HCT116 (cell line): ENCODE data around the gene ABCC10. TPM values are rescaled to one million over a fixed set of nuclear protein-coding genes. Genes with fewer than 3 reads are reported as not detected.
"Not testable (repeated sequence)": the region's sequence is repeated elsewhere in the genome, so short reads cannot be mapped to it uniquely, and the experiment has no call there.

Experiments used
- ATAC-seq: fragments of 200-7000 bp; cut with Tn5 transposase; 2 replicates; pipeline ENCODE4 v1.9.1; 2020; ENCODE audit warnings: mild to moderate bottlenecking, moderate library complexity
- BruUV-seq: library from RNA; stranded (reverse); fragments of 400-500 nt; replicated peaks from 2 replicates; lab custom pipeline; 2021; lab: Mats Ljungman, UMichigan
- CTCF ChIA-PET: fragments of 300-600 bp; sonication (Branson Sonifier 250); formaldehyde crosslinking; loops from one replicate; lab custom pipeline; 2021; ENCODE audit warnings: antibody characterized with exemption; lab: Charles Lee
- POLR2A ChIA-PET: fragments of 300-600, 350-600 bp; sonication (Branson Sonifier 250); formaldehyde crosslinking; loops from one replicate; lab custom pipeline; 2021; ENCODE audit warnings: antibody characterized with exemption; lab: Charles Lee
- RAD21 ChIA-PET, 2 experiments: fragments of 300-600 bp; sonication (Branson Sonifier 250); formaldehyde crosslinking; loops; one replicate each; lab custom pipeline; 2023; ENCODE audit warnings: low total read pairs in 2 of 2; ENCODE audit not compliant: uncharacterized antibody in 2 of 2, unreplicated experiment in 2 of 2, low non-redundant PET in 1 of 2; lab: Charles Lee
- DNase-seq: peaks from one replicate; pipeline ENCODE4 v3.0.0-alpha.2; 2010; ENCODE audit warnings: low read depth, low spot score
- H2AFZ ChIP-seq: fragments of 200-600 bp; shearing (Covaris generic), sonication (generic); 2 replicates; pipeline ENCODE4 v1.6.1; 2017; ENCODE audit warnings: low read depth, mixed run types, mixed read lengths, antibody characterized with exemption, low read length; ENCODE audit not compliant: poor library complexity, severe bottlenecking
- H3K27ac ChIP-seq: 2 replicates; pipeline ENCODE4 v1.5.1; 2012; ENCODE audit warnings: low read depth, low read length
- H3K27me3 ChIP-seq: fragments of 200-600 bp; sonication (generic); 2 replicates; pipeline ENCODE4 v1.6.1; 2016; ENCODE audit warnings: mixed run types, low read length, mixed read lengths; ENCODE audit not compliant: insufficient read depth
- H3K36me3 ChIP-seq, 2 experiments: fragments of 200-500 bp in 1 of 2; fragments of 200-600 bp in 1 of 2; sonication (Bioruptor generic) in 1 of 2; sonication (generic) in 1 of 2; 2 replicates each; pipeline versions ENCODE4 v1.5.1 to v1.6.1; 2014 to 2016; ENCODE audit warnings: low read length in 2 of 2, inconsistent platforms in 1 of 2, mixed read lengths in 1 of 2, mixed run types in 1 of 2; ENCODE audit not compliant: insufficient read depth in 2 of 2, control insufficient read depth in 1 of 2
- H3K4me1 ChIP-seq, 2 experiments: fragments of 200-600 bp in 1 of 2; sonication (generic) in 1 of 2; 2 replicates each; pipeline versions ENCODE4 v1.5.1 to v1.6.1; 2012 to 2017; ENCODE audit warnings: low read length in 2 of 2, inconsistent platforms in 1 of 2, mild to moderate bottlenecking in 1 of 2, mixed read lengths in 1 of 2, mixed run types in 1 of 2, moderate library complexity in 1 of 2; ENCODE audit not compliant: insufficient read depth in 2 of 2, control insufficient read depth in 1 of 2
- H3K4me2 ChIP-seq: fragments of 200-600 bp; sonication (generic); 2 replicates; pipeline ENCODE4 v1.6.1; 2017; ENCODE audit warnings: mixed run types, low read length, mixed read lengths
- H3K4me3 ChIP-seq, 2 experiments: fragments of 200-600 bp in 1 of 2; sonication (generic) in 1 of 2; replicated peaks in 1 of 2; 2 replicates each; pipeline ENCODE4 v1.5.1; 2011 to 2016; ENCODE audit warnings: low read length in 2 of 2, control low read depth in 1 of 2, low read depth in 1 of 2, mild to moderate bottlenecking in 1 of 2, mixed read lengths in 1 of 2, mixed run types in 1 of 2
- H3K79me2 ChIP-seq: fragments of 200-600 bp; sonication (generic); 2 replicates; pipeline ENCODE4 v1.6.1; 2017; ENCODE audit warnings: mild to moderate bottlenecking, mixed run types, low read length, moderate library complexity, mixed read lengths; ENCODE audit not compliant: insufficient read depth
- H3K9ac ChIP-seq: fragments of 200-600 bp; sonication (generic); 2 replicates; pipeline ENCODE4 v1.6.1; 2016; ENCODE audit warnings: low read length, mixed read lengths
- H3K9me2 ChIP-seq: fragments of 200-600 bp; sonication (generic), shearing (Covaris generic); 2 replicates; pipeline ENCODE4 v1.6.1; 2017; ENCODE audit warnings: mixed run types, mild to moderate bottlenecking, moderate library complexity; ENCODE audit not compliant: insufficient read depth
- H3K9me3 ChIP-seq, 2 experiments: fragments of 200-500 bp in 1 of 2; fragments of 200-600 bp in 1 of 2; sonication (Bioruptor generic) in 1 of 2; sonication (generic) in 1 of 2; 2 replicates each; pipeline ENCODE4 v1.6.1; 2014 to 2017; ENCODE audit warnings: low read length in 2 of 2, mixed read lengths in 2 of 2, inconsistent platforms in 1 of 2, low read depth in 1 of 2, mild to moderate bottlenecking in 1 of 2, mixed run types in 1 of 2, moderate library complexity in 1 of 2; ENCODE audit not compliant: control insufficient read depth in 1 of 2, insufficient read depth in 1 of 2
- H4K20me1 ChIP-seq: fragments of 200-600 bp; sonication (generic), shearing (Covaris generic); 2 replicates; pipeline ENCODE4 v1.6.1; 2017; ENCODE audit warnings: mixed run types, mild to moderate bottlenecking, moderate library complexity; ENCODE audit not compliant: insufficient read depth
- CTCF ChIP-seq, 3 experiments: fragments of 200-600 bp in 1 of 3; sonication (generic) in 1 of 3; IDR thresholded peaks in 2 of 3; conservative IDR thresholded peaks in 1 of 3; 2 replicates each; pipeline ENCODE4 v1.5.1; 2012 to 2017; ENCODE audit warnings: low read depth in 2 of 3, low read length in 2 of 3, antibody characterized with exemption in 1 of 3, borderline replicate concordance in 1 of 3, control low read depth in 1 of 3, mild to moderate bottlenecking in 1 of 3, mixed read lengths in 1 of 3, mixed run types in 1 of 3, moderate library complexity in 1 of 3; ENCODE audit not compliant: insufficient read depth in 1 of 3
- YY1 ChIP-seq: IDR thresholded peaks from 2 replicates; pipeline ENCODE4 v1.6.1; 2011; ENCODE audit warnings: low read length, low read depth, moderate library complexity, mild to moderate bottlenecking; ENCODE audit not compliant: insufficient replicate concordance; ENCODE audit errors: extremely low read depth
- intact Hi-C: fragments of 100-400 bp; cut with micrococcal nuclease; formaldehyde crosslinking; loops from 2 replicates; pipeline ENCODE4 v1.10.0; 2022
- total RNA-seq: library from RNA; stranded (reverse); gene quantifications from one replicate; pipeline ENCODE4 v1.2.1, GENCODE V29; 2021; ENCODE audit not compliant: unreplicated experiment

The ABCC10 gene
- total RNA-seq, 1 experiment from 2014 or later = 29.9 TPM

DNA sequence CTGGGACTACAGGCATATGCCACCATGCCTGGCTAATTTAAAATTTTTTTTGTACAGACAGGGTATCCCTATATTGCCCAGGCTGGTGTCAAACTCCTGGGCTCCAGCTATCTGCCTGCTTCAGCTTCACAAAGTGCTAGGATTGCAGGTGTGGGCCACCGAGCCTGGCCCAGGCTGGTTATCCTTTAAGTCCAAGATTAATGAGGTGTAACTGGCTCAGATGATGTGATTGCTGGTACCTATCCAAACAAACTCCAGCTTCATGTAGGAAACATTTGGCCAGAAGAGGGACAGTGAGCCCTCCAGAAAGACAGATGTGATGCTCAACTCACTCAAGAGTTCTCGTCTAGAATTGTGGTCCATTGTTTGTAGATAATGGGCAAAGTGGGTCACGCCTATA is 48.7 kb upstream of the ABCC10 start:
- H3K4me2 ChIP-seq = no peak overlapping the region
- ATAC-seq (no peak), DNase-seq (no peak)
- H3K27me3 ChIP-seq = no peaks in the 10 kb centered on the region
- no peaks in the 10 kb centered on the region for H3K9me2 ChIP-seq
- POLR2A ChIA-PET = no interaction called here
- H3K4me3 ChIP-seq = no peak overlapping the region
- no peak overlapping the region for H2AFZ ChIP-seq
- no peaks in the 10 kb centered on the region for H3K36me3 ChIP-seq
- TF ChIP-seq CTCF (IDR thresholded peaks at IDR 0.05 in 2 of 3, conservative IDR thresholded peaks at IDR 0.05 in 1 of 3; ENCODE audit: borderline replicate concordance in 1 of 3, insufficient read depth in 1 of 3, low read depth in 2 of 3, low read length in 2 of 3) (0 out of 6 replicates have a peak, but pooled peaks of 1 of the 3 experiments have one; percentile 6), YY1 (no peak)
- RAD21 ChIA-PET = no interaction called here
- peaks cover 0 to 5% of the 10 kb centered on the region in 2 experiments; a peak in 1 of 4 replicates for H3K4me1 ChIP-seq
- H3K9ac ChIP-seq = no peak overlapping the region
- no TSS peak for BruUV-seq
- no peaks in the 10 kb centered on the region for H3K79me2 ChIP-seq
- no peaks in the 10 kb centered on the region for H3K9me3 ChIP-seq
- no peaks in the 10 kb centered on the region for H4K20me1 ChIP-seq
- intact Hi-C loops = no loop called here
- H3K27ac ChIP-seq = no peak overlapping the region
- CTCF ChIA-PET = no interaction called here

GRCh38 chr6:43380858-43381257 is 46.5 kb upstream of the ABCC10 start:
- H3K4me1 ChIP-seq, H3K27ac ChIP-seq, H3K9me2 ChIP-seq, CTCF ChIA-PET, DNase-seq, H4K20me1 ChIP-seq, H3K79me2 ChIP-seq, BruUV-seq, H3K9me3 ChIP-seq, H3K4me3 ChIP-seq, RAD21 ChIA-PET, H3K36me3 ChIP-seq, POLR2A ChIA-PET, H3K27me3 ChIP-seq, H3K9ac ChIP-seq, H2AFZ ChIP-seq, ATAC-seq, intact Hi-C loops, H3K4me2 ChIP-seq: not testable (repeated sequence)
